Dedifferentiated amniotic fluid mesenchymal stem cell (primary cell): Measurements from ENCODE around the gene ADGB.
"Not testable (repeated sequence)": the region's sequence is repeated elsewhere in the genome, so short reads cannot be mapped to it uniquely, and the experiment has no call there.

Source experiments
- DNase-seq: peaks from one replicate; pipeline ENCODE4 v3.0.0-alpha.2; 2016; ENCODE audit errors: extremely low spot score

The ADGB gene

GRCh38 chr6:146598772-146599405 lies at the start of gene ADGB:
TSS of gene ADGB (plus strand) at chr6:146598972. CDS start at chr6:146599041, 69 bp downstream.
- DNase-seq: no peak

DNA sequence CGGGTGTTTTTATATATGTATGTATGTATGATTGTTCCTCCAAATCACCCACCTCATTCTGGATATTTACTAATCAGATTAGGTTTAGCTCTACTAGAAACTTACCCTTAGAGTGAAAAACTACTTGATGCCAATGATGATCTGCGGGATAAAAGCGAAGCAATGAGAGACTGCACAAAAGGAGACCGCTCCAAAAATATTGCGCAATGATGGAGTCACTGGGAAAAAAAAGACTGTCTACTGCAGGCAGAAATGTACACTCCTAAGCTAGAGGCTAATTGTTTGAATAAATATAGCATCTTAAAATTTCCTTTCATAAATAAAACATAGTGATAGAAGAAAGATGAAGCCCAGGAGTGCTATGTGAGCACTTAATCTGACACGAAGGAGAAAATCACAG lies 47.9 kb upstream of the ADGB start:
- DNase-seq: no peak

GRCh38 chr6:146551545-146551944 lies 47.2 kb upstream of the ADGB start:
- DNase-seq: no peak

- no peak for DNase-seq
Measured at GRCh38 chr6:146553377-146554135, 45.2 kb upstream of the ADGB start.

- DNase-seq: no peak
Measured at GRCh38 chr6:146560607-146561006, 38.2 kb upstream of the ADGB start.

DNA sequence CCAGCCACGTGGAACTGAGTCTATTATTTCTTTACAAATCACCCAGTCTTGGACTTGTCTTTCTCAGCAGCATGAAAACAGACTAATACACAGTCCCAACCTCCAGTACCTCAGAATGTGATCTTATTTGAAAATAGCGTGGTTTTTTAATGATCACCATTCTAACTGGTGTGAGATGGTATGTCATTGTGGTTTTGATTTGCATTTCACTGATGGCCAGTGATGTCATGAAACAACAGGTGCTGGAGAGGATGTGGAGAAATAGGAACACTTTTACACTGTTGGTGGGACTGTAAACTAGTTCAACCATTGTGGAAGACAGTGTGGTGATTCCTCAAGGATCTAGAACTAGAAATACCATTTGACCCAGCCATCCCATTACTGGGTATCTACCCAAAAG lies 32.1 kb upstream of the ADGB start:
- not testable (repeated sequence) for DNase-seq

- DNase-seq: not testable (repeated sequence)
Measured at GRCh38 chr6:146568619-146569018, 30.2 kb upstream of the ADGB start.

DNA sequence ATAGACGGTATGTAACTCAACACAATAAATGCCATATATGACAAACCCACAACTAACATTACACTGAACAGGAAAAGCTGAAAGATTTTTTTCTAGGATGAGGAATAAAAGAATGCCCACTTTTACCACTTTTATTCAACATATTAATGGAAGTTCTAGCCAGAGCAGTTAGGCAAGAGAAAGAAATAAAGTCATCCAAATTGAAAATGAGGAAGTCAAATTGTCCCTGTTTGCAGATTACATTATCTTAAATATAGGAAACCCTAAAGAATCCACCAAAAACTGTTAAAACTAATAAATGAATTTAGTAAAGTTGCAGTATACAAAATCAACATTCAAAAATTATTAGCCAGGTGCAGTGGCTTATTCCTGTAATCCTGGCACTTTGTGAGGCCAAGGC lies 24.6 kb upstream of the ADGB start:
- no peak for DNase-seq

GRCh38 chr6:146578054-146578453 lies 20.7 kb upstream of the ADGB start:
- DNase-seq: no peak

- DNase-seq: no peak
Measured at GRCh38 chr6:146581968-146582367, 16.8 kb upstream of the ADGB start.

DNA sequence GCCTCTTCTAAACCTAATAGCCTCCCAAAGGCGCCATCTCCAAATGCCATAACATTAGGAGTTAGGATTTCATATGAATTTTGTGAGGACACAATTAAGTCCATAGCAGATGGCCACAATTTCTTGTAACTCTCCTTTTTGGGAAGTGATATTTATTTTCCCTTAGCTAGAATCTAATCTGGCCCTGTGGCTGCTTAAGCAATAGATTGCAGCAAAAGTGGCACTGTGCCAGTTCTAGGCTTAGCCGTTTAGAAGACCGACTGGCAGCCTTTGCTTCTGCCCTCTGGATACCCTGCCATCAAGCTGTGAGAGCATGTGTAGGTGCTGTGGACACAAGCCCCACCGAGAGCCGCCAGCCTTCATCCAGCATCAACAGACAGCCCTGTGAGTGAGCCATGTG lies 15.9 kb upstream of the ADGB start:
- no peak for DNase-seq

- no peak for DNase-seq
Measured at GRCh38 chr6:146583966-146584365, 14.8 kb upstream of the ADGB start.

DNA sequence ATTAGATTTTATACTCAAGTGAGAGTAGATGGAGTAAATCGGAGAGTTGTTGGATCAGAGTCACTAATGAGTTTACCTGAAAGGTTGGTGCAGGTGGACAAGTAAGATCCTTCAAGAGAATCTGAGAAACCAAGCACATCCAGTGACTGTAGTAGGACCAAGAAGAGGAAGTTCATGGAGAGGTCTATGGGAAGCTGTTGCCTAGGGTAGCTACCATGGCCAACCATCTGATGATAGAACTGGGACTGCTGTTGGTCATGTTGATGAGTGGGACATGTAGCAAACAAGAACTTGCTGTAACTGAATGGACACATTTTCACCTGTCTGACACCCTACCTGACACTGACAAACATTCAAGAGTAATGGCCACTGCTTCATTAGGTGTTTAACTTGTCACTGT lies 11.3 kb upstream of the ADGB start:
- DNase-seq: no peak

DNA sequence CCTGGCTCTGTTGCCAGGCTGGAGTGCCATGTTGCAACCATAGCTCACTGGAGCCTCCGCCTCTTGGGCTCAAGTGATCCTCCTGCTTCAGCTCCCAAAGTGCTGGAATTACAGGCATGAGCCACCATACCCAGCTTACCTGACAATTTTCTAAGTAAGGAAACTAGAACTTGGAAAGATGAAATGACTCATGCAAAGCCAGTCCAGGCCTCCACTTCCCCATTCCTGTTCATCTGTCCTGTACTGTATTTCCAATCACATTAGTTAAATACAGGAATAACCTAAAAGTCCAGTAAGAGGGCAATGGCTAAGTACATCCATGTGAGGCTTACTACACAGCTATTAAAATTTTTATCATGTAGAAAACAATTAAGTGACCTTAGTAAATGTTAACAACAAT lies 8.3 kb upstream of the ADGB start:
- DNase-seq: no peak

GRCh38 chr6:146592451-146592850 lies 6.3 kb upstream of the ADGB start:
- DNase-seq: no peak

DNA sequence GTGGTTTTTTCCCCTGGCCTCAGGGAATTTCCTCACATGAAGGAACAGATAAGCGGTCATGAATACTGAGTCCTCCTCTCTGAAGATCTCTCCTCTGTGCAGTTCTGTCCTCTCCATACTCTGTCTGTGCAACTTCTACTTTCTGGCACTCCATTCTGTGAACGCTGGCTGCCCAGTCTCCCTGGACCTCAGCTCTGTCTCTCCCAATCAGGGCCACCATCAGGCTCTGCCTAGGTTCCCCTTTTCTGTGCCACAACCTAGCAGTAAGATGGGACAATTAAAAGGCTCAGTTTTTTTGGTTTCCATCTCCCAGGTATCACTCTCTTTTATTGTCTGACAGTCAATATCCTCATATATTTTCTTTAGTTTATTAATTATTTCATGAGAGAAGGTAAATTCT lies 4.8 kb upstream of the ADGB start:
- DNase-seq: no peak

DNA sequence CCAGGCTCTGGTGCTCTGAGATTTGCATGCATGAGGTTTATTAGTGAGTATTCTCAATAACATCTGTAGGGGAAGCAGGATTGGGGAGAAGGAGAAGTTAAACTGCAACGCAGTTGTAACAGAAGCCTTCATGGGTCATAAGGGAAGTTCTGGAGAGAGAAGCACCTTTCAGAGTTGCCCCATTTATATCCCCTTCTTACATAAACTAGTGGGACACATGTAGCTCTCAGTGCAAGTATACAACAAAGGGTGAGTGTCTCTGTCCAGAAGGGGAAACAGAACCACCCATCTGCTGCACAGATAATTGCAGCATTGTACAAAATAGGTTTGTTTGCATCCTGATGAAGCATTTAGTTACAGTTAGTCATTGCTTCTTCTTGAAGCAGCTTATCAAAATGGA lies 4.3 kb upstream of the ADGB start:
- no peak for DNase-seq

DNA sequence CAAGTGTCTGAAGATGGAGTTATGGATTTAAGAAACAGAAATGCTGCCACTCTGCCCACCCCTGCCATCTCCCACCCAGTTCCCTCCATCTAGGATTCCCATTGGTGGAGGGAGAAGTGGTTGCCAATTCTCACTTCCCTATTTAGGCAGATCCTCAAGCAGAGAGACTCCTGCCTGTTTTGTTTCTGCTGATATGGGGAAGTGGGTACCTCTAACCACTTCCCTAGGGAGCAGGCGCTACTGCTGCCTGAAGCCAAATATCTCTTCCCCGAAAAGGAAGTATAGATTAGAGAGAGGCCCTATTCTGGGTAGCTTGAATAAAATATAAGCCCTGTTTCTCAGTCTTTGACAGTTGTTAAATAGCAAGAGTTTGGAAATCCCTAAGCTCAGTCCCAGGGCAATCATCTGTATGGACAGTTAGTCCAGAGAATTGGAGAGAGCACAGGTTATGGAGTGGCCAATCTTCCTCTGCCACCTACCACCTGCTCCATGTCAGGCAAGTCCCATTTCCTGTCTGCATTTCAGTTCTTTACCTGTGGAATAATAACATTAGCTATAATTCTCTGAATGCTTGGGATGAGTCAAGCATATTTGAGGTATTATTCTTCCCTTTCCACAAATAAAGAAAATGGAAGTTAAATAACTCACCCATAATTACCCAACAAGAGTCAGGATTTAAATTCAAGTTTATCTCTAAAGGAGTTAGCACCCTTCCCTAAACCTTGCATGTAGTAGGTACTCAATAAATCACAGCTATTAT lies 2.6 kb upstream of the ADGB start:
- no peak for DNase-seq

DNA sequence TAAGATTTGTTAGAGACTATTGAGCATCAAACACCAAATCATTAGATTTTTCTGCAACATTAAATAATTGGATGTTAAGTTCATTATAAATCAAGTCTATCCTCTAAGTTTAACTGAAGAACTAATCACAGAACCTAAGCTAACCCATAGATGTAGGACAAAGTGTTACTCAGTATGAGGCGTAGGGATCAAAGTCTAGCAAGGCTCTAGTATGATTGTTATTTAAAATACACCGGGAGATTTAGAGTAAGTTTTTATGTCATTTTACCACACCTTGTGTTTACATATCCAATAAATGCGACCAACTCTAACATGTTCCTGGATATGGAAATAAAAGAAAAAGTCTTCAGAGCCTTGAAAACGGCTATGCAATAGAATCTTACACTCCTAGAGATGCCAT lies 2.6 kb downstream of the ADGB start:
- no peak for DNase-seq

GRCh38 chr6:146602526-146602925 lies 3.8 kb downstream of the ADGB start:
- DNase-seq: no peak

- DNase-seq: no peak
Measured at GRCh38 chr6:146613947-146614346, 15.2 kb downstream of the ADGB start.

DNA sequence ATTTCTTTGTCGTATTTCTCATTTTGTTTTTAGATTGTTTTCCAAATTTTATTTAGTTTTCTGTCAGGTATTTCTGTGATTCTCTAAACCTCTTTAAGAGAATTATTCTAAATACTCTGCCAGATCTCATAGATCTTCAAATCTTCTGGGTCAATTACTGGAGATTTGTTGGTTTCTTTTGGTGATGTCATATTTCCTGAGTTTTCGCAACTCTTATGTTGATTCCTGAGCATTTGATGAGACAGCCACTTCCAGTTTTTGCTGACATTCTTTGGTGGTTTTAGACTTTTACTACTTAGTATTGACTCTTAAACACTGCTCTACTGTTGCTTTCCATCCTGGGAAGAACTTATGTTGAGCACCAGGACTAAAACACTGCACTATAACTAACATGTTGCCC lies 21.9 kb downstream of the ADGB start:
- DNase-seq: no peak

DNA sequence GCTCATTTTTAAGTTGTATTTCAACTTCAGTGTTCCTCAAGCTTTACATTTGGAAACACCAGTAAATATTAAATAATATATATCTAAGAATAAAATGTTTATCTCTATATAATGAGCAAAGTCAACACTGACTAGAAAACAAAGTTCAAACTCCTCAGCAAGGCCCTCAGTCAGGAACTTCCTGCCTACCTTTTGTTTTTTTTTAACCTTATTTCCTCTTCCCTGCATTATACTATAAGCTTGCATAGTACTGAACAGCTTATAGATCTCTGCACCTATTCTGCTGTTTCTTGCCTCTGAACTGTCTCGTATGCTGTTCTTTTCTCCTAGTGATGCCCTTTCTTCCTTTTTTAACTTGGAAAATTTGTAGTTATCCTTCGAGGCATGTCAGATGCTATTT lies 29.6 kb downstream of the ADGB start:
- no peak for DNase-seq
